GM23338 (cell line): ENCODE data around the gene PCLO. TPM values are rescaled to one million over a fixed set of nuclear protein-coding genes. Genes with fewer than 3 reads are reported as not detected.

Experiments
- ATAC-seq: fragments of 200-7000 bp; cut with Tn5 transposase; 3 replicates; pipeline ENCODE4 v1.9.1; 2020
- DNase-seq: peaks from one replicate; pipeline ENCODE4 v3.0.0-alpha.2; 2015; ENCODE audit warnings: low spot score
- H2AFZ ChIP-seq: fragments of 200-600 bp; sonication (generic); 2 replicates; pipeline ENCODE4 v1.8.0; 2016; ENCODE audit warnings: antibody characterized with exemption, mild to moderate bottlenecking, moderate library complexity
- H3F3A ChIP-seq: fragments of 200-600 bp; sonication (generic); replicated peaks from 2 replicates; pipeline ENCODE4 v1.8.0; 2017; ENCODE audit warnings: antibody characterized with exemption, mixed run types, low read depth
- H3K27ac ChIP-seq: fragments of 200-600 bp; sonication (generic); 2 replicates; pipeline ENCODE4 v1.6.1; 2016; ENCODE audit warnings: low read depth
- H3K27me3 ChIP-seq: fragments of 200-600 bp; sonication (generic); 2 replicates; pipeline ENCODE4 v1.8.0; 2016; ENCODE audit warnings: mild to moderate bottlenecking, mixed run types, moderate library complexity; ENCODE audit not compliant: insufficient read depth
- H3K36me3 ChIP-seq: fragments of 200-600 bp; sonication (generic); 2 replicates; pipeline ENCODE4 v1.8.0; 2016; ENCODE audit warnings: mild to moderate bottlenecking; ENCODE audit not compliant: insufficient read depth
- H3K4me1 ChIP-seq: fragments of 200-600 bp; sonication (generic); 2 replicates; pipeline ENCODE4 v1.8.0; 2016; ENCODE audit warnings: mild to moderate bottlenecking, moderate library complexity; ENCODE audit not compliant: insufficient read depth
- H3K4me2 ChIP-seq: fragments of 200-600 bp; sonication (generic); 2 replicates; pipeline ENCODE4 v1.7.1; 2017; ENCODE audit warnings: mixed run types
- H3K4me3 ChIP-seq: fragments of 200-600 bp; sonication (generic); 2 replicates; pipeline ENCODE4 v1.6.1; 2016; ENCODE audit warnings: mixed run types
- H3K79me2 ChIP-seq: fragments of 200-600 bp; sonication (generic); replicated peaks from 2 replicates; pipeline ENCODE4 v1.8.0; 2017; ENCODE audit warnings: mild to moderate bottlenecking; ENCODE audit not compliant: insufficient read depth
- H3K9me2 ChIP-seq: fragments of 200-600 bp; sonication (generic); 2 replicates; pipeline ENCODE4 v1.8.0; 2017; ENCODE audit not compliant: insufficient read depth
- H4K20me1 ChIP-seq: fragments of 200-600 bp; sonication (generic); replicated peaks from 2 replicates; pipeline ENCODE4 v1.8.0; 2017; ENCODE audit warnings: mild to moderate bottlenecking; ENCODE audit not compliant: insufficient read depth
- H3K27ac Mint-ChIP-seq: 2 replicates; pipeline ENCODE4 v1.8.0; 2020; ENCODE audit warnings: inconsistent platforms, mild to moderate bottlenecking, moderate library complexity, mixed read lengths
- H3K27me3 Mint-ChIP-seq: 3 replicates; pipeline ENCODE4 v1.8.0; 2022; ENCODE audit warnings: low read depth, mild to moderate bottlenecking, moderate library complexity, mixed read lengths, inconsistent platforms; ENCODE audit not compliant: insufficient read depth, poor library complexity
- H3K36me3 Mint-ChIP-seq: 3 replicates; pipeline ENCODE4 v1.8.0; 2021; ENCODE audit warnings: low read depth, mild to moderate bottlenecking, inconsistent platforms, moderate library complexity, mixed read lengths
- H3K4me1 Mint-ChIP-seq: 3 replicates; pipeline ENCODE4 v1.8.0; 2020; ENCODE audit warnings: mild to moderate bottlenecking, inconsistent platforms, mixed read lengths
- H3K4me3 Mint-ChIP-seq: 3 replicates; pipeline ENCODE4 v1.8.0; 2021; ENCODE audit warnings: moderate library complexity, mild to moderate bottlenecking, inconsistent platforms, mixed read lengths
- H3K9me3 Mint-ChIP-seq: 3 replicates; pipeline ENCODE4 v1.8.0; 2020; ENCODE audit warnings: moderate library complexity, mild to moderate bottlenecking, inconsistent platforms, mixed read lengths
- CREB1 ChIP-seq: fragments of 250-450 bp; sonication (Bioruptor Pico); IDR thresholded peaks from 2 replicates; pipeline ENCODE4 v1.5.0; 2020; ENCODE audit warnings: low read depth, mild to moderate bottlenecking, moderate library complexity
- EZH2 ChIP-seq: fragments of 200-600 bp; sonication (generic); IDR thresholded peaks from one replicate; pipeline ENCODE4 v1.8.0; 2017; ENCODE audit warnings: antibody characterized with exemption, mild to moderate bottlenecking, low read depth; ENCODE audit not compliant: unreplicated experiment
- EZH2phosphoT487 ChIP-seq: fragments of 200-600 bp; sonication (generic); IDR thresholded peaks from one replicate; pipeline ENCODE4 v1.8.1; 2018; ENCODE audit warnings: antibody characterized with exemption; ENCODE audit not compliant: unreplicated experiment
- JUNB ChIP-seq: IDR thresholded peaks from one replicate; pipeline ENCODE4 v1.6.1; 2016; ENCODE audit warnings: antibody characterized with exemption; ENCODE audit not compliant: unreplicated experiment
- NANOG ChIP-seq: IDR thresholded peaks from 2 replicates; pipeline ENCODE4 v1.6.1; 2016; ENCODE audit warnings: antibody characterized with exemption, borderline replicate concordance
- STAT1 ChIP-seq: IDR thresholded peaks from one replicate; pipeline ENCODE4 v1.6.1; 2016; ENCODE audit warnings: antibody characterized with exemption; ENCODE audit not compliant: unreplicated experiment
- ZNF114 ChIP-seq: fragments of 250-450 bp; sonication (Bioruptor Pico); IDR thresholded peaks from 2 replicates; pipeline ENCODE4 v1.5.0; 2020; ENCODE audit warnings: mild to moderate bottlenecking, moderate library complexity
- polyA plus RNA-seq: library from polyadenylated mRNA; unstranded; fragments of >200 nt; fragmentation: Nextera tagmentation; extraction: Ambion mirVana; gene quantifications from 2 replicates; pipeline ENCODE4 v1.2.1, GENCODE V29; 2016
- total RNA-seq: library from RNA; depleted of rRNA; stranded (reverse); fragments of >200 nt; shearing (Covaris generic); gene quantifications from 2 replicates; pipeline ENCODE4 v1.2.3, GENCODE V29; 2014
- TF ChIP-seq, protein P1 (sequence below): IDR thresholded peaks from 2 replicates; pipeline ENCODE4 v1.6.1; 2016; ENCODE audit warnings: antibody characterized with exemption
- TF ChIP-seq, protein P2 (sequence below): IDR thresholded peaks from one replicate; pipeline ENCODE4 v1.6.1; 2018; ENCODE audit warnings: antibody characterized with exemption; ENCODE audit not compliant: unreplicated experiment
- TF ChIP-seq, protein P3 (sequence below), 2 experiments: fragments of 200-600 bp in 1 of 2; sonication (generic) in 1 of 2; conservative IDR thresholded peaks; 2 replicates each; pipeline versions ENCODE4 v1.5.1 to v1.6.1; 2016 to 2017; ENCODE audit warnings: antibody characterized with exemption in 2 of 2, low read depth in 2 of 2, mild to moderate bottlenecking in 2 of 2, moderate library complexity in 1 of 2

PCLO gene
- total and polyA plus RNA-seq, 2 experiments from 2014 or later, result 7.4 to 9.1 TPM

- TF ChIP-seq, protein P1, sequence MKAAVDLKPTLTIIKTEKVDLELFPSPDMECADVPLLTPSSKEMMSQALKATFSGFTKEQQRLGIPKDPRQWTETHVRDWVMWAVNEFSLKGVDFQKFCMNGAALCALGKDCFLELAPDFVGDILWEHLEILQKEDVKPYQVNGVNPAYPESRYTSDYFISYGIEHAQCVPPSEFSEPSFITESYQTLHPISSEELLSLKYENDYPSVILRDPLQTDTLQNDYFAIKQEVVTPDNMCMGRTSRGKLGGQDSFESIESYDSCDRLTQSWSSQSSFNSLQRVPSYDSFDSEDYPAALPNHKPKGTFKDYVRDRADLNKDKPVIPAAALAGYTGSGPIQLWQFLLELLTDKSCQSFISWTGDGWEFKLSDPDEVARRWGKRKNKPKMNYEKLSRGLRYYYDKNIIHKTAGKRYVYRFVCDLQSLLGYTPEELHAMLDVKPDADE, result no peak
- TF ChIP-seq, protein P2, sequence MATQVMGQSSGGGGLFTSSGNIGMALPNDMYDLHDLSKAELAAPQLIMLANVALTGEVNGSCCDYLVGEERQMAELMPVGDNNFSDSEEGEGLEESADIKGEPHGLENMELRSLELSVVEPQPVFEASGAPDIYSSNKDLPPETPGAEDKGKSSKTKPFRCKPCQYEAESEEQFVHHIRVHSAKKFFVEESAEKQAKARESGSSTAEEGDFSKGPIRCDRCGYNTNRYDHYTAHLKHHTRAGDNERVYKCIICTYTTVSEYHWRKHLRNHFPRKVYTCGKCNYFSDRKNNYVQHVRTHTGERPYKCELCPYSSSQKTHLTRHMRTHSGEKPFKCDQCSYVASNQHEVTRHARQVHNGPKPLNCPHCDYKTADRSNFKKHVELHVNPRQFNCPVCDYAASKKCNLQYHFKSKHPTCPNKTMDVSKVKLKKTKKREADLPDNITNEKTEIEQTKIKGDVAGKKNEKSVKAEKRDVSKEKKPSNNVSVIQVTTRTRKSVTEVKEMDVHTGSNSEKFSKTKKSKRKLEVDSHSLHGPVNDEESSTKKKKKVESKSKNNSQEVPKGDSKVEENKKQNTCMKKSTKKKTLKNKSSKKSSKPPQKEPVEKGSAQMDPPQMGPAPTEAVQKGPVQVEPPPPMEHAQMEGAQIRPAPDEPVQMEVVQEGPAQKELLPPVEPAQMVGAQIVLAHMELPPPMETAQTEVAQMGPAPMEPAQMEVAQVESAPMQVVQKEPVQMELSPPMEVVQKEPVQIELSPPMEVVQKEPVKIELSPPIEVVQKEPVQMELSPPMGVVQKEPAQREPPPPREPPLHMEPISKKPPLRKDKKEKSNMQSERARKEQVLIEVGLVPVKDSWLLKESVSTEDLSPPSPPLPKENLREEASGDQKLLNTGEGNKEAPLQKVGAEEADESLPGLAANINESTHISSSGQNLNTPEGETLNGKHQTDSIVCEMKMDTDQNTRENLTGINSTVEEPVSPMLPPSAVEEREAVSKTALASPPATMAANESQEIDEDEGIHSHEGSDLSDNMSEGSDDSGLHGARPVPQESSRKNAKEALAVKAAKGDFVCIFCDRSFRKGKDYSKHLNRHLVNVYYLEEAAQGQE, result no peak
Measured at GRCh38 chr7:82839063-82839462, 323.6 kb downstream of the PCLO start (continued).

GRCh38 chr7:82838314-82838713 lies 324.4 kb downstream of the PCLO start:
- Histone ChIP-seq H3F3A (no peaks in the 10 kb centered on the region), H3K36me3 (no peaks in the 10 kb centered on the region), H3K79me2 (no peaks in the 10 kb centered on the region), H3K4me2 (no peak overlapping the region), H3K27ac (no peak overlapping the region), H3K27me3 (no peaks in the 10 kb centered on the region), H4K20me1 (no peaks in the 10 kb centered on the region), H3K4me3 (no peak overlapping the region), H3K4me1 (peaks cover 16% of the 10 kb centered on the region), H3K9me2 (no peaks in the 10 kb centered on the region), H2AFZ (no peak overlapping the region)
- Mint-ChIP-seq H3K27me3 (no peaks in the 10 kb centered on the region), H3K4me1 (peaks cover 17% of the 10 kb centered on the region), H3K4me3 (no peak overlapping the region), H3K36me3 (no peaks in the 10 kb centered on the region; the same call in 2 of the 3 replicates), H3K9me3 (peaks cover 3% of the 10 kb centered on the region; the same call in 1 of the 3 replicates), H3K27ac (peak overlapping the region; percentile 44; the same call in 1 of the 2 replicates)
- no peak for DNase-seq
- TF ChIP-seq NANOG (no peak), EZH2phosphoT487 (no peak), JUNB (no peak), EZH2 (no peak)
- TF ChIP-seq, protein P3, sequence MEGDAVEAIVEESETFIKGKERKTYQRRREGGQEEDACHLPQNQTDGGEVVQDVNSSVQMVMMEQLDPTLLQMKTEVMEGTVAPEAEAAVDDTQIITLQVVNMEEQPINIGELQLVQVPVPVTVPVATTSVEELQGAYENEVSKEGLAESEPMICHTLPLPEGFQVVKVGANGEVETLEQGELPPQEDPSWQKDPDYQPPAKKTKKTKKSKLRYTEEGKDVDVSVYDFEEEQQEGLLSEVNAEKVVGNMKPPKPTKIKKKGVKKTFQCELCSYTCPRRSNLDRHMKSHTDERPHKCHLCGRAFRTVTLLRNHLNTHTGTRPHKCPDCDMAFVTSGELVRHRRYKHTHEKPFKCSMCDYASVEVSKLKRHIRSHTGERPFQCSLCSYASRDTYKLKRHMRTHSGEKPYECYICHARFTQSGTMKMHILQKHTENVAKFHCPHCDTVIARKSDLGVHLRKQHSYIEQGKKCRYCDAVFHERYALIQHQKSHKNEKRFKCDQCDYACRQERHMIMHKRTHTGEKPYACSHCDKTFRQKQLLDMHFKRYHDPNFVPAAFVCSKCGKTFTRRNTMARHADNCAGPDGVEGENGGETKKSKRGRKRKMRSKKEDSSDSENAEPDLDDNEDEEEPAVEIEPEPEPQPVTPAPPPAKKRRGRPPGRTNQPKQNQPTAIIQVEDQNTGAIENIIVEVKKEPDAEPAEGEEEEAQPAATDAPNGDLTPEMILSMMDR (conservative IDR thresholded peaks at IDR 0.05; ENCODE audit: low read depth in 2 of 2), result no peak
- ATAC-seq, result no peak

GRCh38 chr7:82823073-82823472 lies 339.6 kb downstream of the PCLO start:
- no peak overlapping the region for H3K27ac ChIP-seq
- H3K4me1 ChIP-seq, result peaks cover 18% of the 10 kb centered on the region
- Mint-ChIP-seq H3K9me3 (no peaks in the 10 kb centered on the region), H3K4me3 (no peak overlapping the region), H3K36me3 (no peaks in the 10 kb centered on the region), H3K27ac (no peak overlapping the region), H3K27me3 (peaks cover 2% of the 10 kb centered on the region), H3K4me1 (peaks cover 39% of the 10 kb centered on the region)
- H3K4me3 ChIP-seq, result no peak overlapping the region
- H3K79me2 ChIP-seq, result no peaks in the 10 kb centered on the region
- TF ChIP-seq JUNB (no peak), EZH2phosphoT487 (no peak), NANOG (no peak), CREB1 (CRISPR knock-in tag) (no peak), ZNF114 (CRISPR knock-in tag) (no peak), STAT1 (no peak)
- TF ChIP-seq, protein P1, result no peak
- TF ChIP-seq, protein P2, result no peak
- H3F3A ChIP-seq, result no peaks in the 10 kb centered on the region
- no peak overlapping the region for H3K4me2 ChIP-seq
- peaks cover 4% of the 10 kb centered on the region; the same call in 1 of the 2 replicates for H3K9me2 ChIP-seq
- no peaks in the 10 kb centered on the region for H4K20me1 ChIP-seq
- H3K27me3 ChIP-seq, result no peaks in the 10 kb centered on the region
- H2AFZ ChIP-seq, result no peak overlapping the region
- ATAC-seq, result no peak
- no peaks in the 10 kb centered on the region for H3K36me3 ChIP-seq
- no peak for DNase-seq
